Measurements from ENCODE around the gene GSTA3. TPM values are rescaled to one million over a fixed set of nuclear protein-coding genes. Genes with fewer than 3 reads are reported as not detected.
"Not testable (repeated sequence)": the region's sequence is repeated elsewhere in the genome, so short reads cannot be mapped to it uniquely, and the experiment has no call there.

The GSTA3 gene
- total and polyA plus RNA-seq, 7 donors: not detected

GRCh38 chr6:52868240-52868639 is 41.3 kb downstream of the GSTA3 start:
- 93 to 95% methylated on average over 1 of the region's 1 CpG for WGBS, 2 donors
- Histone ChIP-seq H3K9me3 (no peaks in the 10 kb centered on the region), H3K4me3 (no peak overlapping the region), H3K27ac (no peak overlapping the region), H3K27me3 (no peaks in the 10 kb centered on the region), H3K36me3 (no peaks in the 10 kb centered on the region), H3K4me1 (no peaks in the 10 kb centered on the region)
- TF ChIP-seq CTCF (IDR thresholded peaks at IDR 0.05): no peak
- TF ChIP-seq EP300 (IDR thresholded peaks at IDR 0.05): no peak
- TF ChIP-seq POLR2AphosphoS5 (IDR thresholded peaks at IDR 0.05): no peak
- no peak for TF ChIP-seq POLR2A (IDR thresholded peaks at IDR 0.05)
- no peak for DNase-seq
- intact Hi-C loops (cut with DNase I): no loop called here

- H3K27ac ChIP-seq; H3K9me3 ChIP-seq; DNase-seq; H3K27me3 ChIP-seq; H3K4me1 ChIP-seq; H3K4me3 ChIP-seq; intact Hi-C loops (cut with DNase I); H3K36me3 ChIP-seq: not testable (repeated sequence)
- 43 to 80% methylated on average over 7 of the region's 7 CpGs for WGBS, 2 donors
Observed at GRCh38 chr6:52861151-52861550, 48.3 kb downstream of the GSTA3 start.

GRCh38 chr6:52858416-52858815 is 51.1 kb downstream of the GSTA3 start:
- no peaks in the 10 kb centered on the region for H3K9me3 ChIP-seq
- no peaks in the 10 kb centered on the region for H3K4me1 ChIP-seq
- H3K4me3 ChIP-seq: no peak overlapping the region
- no peak for DNase-seq
- no peak overlapping the region for H3K27ac ChIP-seq
- TF ChIP-seq POLR2A (IDR thresholded peaks at IDR 0.05) (no peak), POLR2AphosphoS5 (IDR thresholded peaks at IDR 0.05) (no peak), EP300 (IDR thresholded peaks at IDR 0.05) (no peak), CTCF (IDR thresholded peaks at IDR 0.05) (no peak)
- 93 to 94% methylated on average over 4 of the region's 4 CpGs for WGBS, 2 donors
- H3K36me3 ChIP-seq: no peaks in the 10 kb centered on the region
- intact Hi-C loops (cut with DNase I): no loop called here
- H3K27me3 ChIP-seq: no peaks in the 10 kb centered on the region

GRCh38 chr6:52856137-52856536 is 53.4 kb downstream of the GSTA3 start:
- intact Hi-C loops (cut with DNase I); DNase-seq; H3K4me3 ChIP-seq; H3K4me1 ChIP-seq; H3K9me3 ChIP-seq; H3K27me3 ChIP-seq; H3K36me3 ChIP-seq; H3K27ac ChIP-seq: not testable (repeated sequence)
- WGBS, 2 donors: 0 to 11% methylated on average over 3 of the region's 3 CpGs

GRCh38 chr6:52849137-52849536 is 60.4 kb downstream of the GSTA3 start:
- TF ChIP-seq EP300 (IDR thresholded peaks at IDR 0.05) (no peak), CTCF (IDR thresholded peaks at IDR 0.05) (no peak), POLR2AphosphoS5 (IDR thresholded peaks at IDR 0.05) (no peak), POLR2A (IDR thresholded peaks at IDR 0.05) (no peak)
- 90% methylated on average over 4 of the region's 4 CpGs for WGBS, 2 donors
- Histone ChIP-seq H3K4me3 (no peak overlapping the region), H3K36me3 (no peaks in the 10 kb centered on the region), H3K27ac (no peak overlapping the region), H3K9me3 (no peaks in the 10 kb centered on the region), H3K27me3 (no peaks in the 10 kb centered on the region), H3K4me1 (no peaks in the 10 kb centered on the region)
- intact Hi-C loops (cut with DNase I): no loop called here
- no peak for DNase-seq

Other genes with a start within 250 kb of the GSTA3 start
- gene TMEM14A, start 238.6 kb downstream of the GSTA3 start, total RNA-seq: 10 to 100 TPM; 24.7 to 48.5 (median 41.2) TPM
- 10 to 100 TPM; 18.5 to 25.2 (median 24.1) TPM for gene TMEM14A, start 238.6 kb downstream of the GSTA3 start, polyA plus RNA-seq
- not detected for gene GSTA2, start 146.2 kb downstream of the GSTA3 start, total RNA-seq
- not detected for gene GSTA2, start 146.2 kb downstream of the GSTA3 start, polyA plus RNA-seq
- not detected for gene GSTA1, start 105.9 kb downstream of the GSTA3 start, total RNA-seq
- 10 to 100 TPM in 2 of 3 donors, under 1 TPM in 1; 0.10 to 19.4 (median 15.6) TPM for gene GSTA1, start 105.9 kb downstream of the GSTA3 start, polyA plus RNA-seq
- not detected for gene GSTA5, start 68.9 kb downstream of the GSTA3 start, total RNA-seq
- gene GSTA5, start 68.9 kb downstream of the GSTA3 start, polyA plus RNA-seq: not detected
- gene GSTA4, start 85.6 kb upstream of the GSTA3 start, total RNA-seq: 10 to 100 TPM; 21.0 to 37.0 (median 32.0) TPM
- gene GSTA4, start 85.6 kb upstream of the GSTA3 start, polyA plus RNA-seq: 10 to 100 TPM; 15.6 to 18.0 (median 16.2) TPM
- gene CILK1, start 152.1 kb upstream of the GSTA3 start, total RNA-seq: 10 to 100 TPM; 22.4 to 28.8 (median 23.9) TPM
- 1 to 10 TPM; 6.6 to 9.7 (median 7.3) TPM for gene CILK1, start 152.1 kb upstream of the GSTA3 start, polyA plus RNA-seq
- gene FBXO9, start 155.7 kb upstream of the GSTA3 start, total RNA-seq: 10 to 100 TPM; 41.9 to 63.1 (median 53.0) TPM
- gene FBXO9, start 155.7 kb upstream of the GSTA3 start, polyA plus RNA-seq: 10 to 100 TPM; 22.4 to 33.8 (median 29.4) TPM
- not detected for gene GCM1, start 239.1 kb upstream of the GSTA3 start, total RNA-seq
- under 1 TPM in 1 of 3 donors, not detected in 2; 0.09 TPM for gene GCM1, start 239.1 kb upstream of the GSTA3 start, polyA plus RNA-seq

Data from sigmoid colon (tissue), 7 donors.